Inferior parietal cortex (tissue), 1 donor: ENCODE results near the gene ELOVL1.
A peak's percentile ranks its signal among the peaks of the same experiment; 100 is the strongest.
"Not testable (repeated sequence)": the region's sequence is repeated elsewhere in the genome, so short reads cannot be mapped to it uniquely, and the experiment has no call there.

ENCODE experiments used
- DNase-seq: peaks from one replicate; pipeline ENCODE4 v3.0.0-alpha.2; 2016; ENCODE audit errors: extremely low spot score

ELOVL1 gene

DNA sequence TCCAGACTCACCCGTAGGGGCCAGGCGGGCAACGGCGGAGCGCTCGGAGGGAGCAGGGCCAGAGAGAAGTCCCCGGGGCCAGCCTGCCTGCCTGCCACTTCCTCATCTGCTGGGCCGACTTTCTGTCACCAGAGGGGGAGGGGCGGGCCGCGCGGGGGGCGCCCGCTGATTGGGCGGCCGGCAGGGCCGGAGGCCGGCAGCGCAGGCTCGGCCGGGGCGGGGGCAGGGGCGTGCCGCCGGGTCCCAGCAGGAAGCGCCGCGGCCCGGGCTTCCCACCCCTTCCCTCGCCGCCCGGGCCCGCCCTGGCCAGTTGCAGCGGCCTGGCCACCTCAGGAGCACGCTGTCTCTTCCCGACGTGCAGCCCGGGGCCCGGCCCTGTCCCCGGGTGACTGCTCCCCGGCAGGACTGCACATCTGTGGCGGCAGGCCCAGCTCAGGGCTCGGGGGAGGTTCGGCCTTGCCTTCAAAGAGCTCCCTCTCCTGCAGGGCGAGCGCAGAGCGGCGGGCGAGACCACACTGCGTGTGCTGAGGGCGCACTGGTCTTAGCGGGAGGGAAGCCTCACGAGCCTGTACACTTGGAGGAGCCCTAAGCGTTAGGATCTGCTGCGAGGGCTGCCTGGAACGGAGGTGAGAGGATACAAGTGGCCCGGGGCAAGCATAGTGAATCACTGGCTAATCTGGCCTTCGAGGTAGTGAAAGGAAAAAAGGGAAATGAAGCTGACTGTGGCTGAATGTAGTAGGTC, at the start of gene ELOVL1:
Gene ELOVL1 (minus strand): TSS at position 108 of the 742 bp plus-strand sequence. CDS start 2,402 bp downstream, outside the sequence.
- peak; percentile 70 for DNase-seq

- no peak for DNase-seq
Observed at GRCh38 chr1:43415901-43416300, 48.1 kb upstream of the ELOVL1 start.

DNA sequence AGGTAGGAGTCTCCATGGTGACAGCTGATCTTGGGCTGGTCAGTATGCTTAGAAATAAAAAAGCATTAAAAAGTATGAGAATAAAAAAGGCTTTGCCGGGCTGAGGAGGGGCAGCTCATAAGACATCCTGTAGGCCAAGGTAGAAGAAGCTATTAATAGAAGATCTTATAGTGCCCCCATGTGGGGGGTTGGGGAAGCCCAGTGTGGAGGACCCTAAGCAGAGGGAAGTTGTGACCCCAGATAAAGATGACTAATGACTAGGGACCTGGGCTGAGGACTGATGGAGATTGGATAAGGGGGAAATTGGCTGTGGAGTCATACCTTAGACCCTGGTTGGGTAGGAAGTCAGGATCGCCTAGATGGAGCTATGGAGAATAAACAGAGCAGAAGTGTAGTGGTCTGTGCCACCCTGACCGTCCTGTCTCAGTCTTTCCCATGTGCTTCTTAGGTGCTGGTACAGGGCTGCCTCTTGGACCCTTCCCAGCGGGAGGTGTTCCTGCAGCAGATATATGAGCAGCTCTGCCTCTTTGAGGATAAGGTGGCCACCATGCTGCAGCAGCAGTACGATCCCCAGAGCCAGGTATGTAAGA, 46.9 kb upstream of the ELOVL1 start:
- peak; percentile 63 for DNase-seq

GRCh38 chr1:43413426-43413825, 45.6 kb upstream of the ELOVL1 start:
- DNase-seq, result not testable (repeated sequence)

DNA sequence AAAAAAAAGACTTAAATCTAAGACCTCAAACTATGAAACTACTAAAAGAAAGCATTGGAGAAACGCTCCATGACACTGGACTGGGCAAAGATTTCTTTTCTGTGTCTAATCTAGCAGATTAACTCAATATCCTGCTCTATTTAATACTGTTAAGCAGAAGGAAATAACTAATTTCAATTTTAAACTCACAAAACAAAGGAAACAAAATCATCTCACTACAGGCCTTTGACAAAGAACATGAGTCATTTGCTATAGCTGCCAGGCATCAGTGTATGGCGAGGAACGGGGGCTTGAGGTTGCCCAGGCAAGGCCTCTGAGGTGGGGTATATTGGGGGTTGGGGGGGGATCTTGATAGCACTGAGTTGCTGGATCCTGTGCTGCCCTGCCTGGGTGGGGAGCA, 42.8 kb upstream of the ELOVL1 start:
- DNase-seq, result no peak

GRCh38 chr1:43405876-43406234, 38.0 kb upstream of the ELOVL1 start:
- DNase-seq, result no peak

GRCh38 chr1:43405219-43405875, 37.5 kb upstream of the ELOVL1 start:
- DNase-seq, result no peak

DNA sequence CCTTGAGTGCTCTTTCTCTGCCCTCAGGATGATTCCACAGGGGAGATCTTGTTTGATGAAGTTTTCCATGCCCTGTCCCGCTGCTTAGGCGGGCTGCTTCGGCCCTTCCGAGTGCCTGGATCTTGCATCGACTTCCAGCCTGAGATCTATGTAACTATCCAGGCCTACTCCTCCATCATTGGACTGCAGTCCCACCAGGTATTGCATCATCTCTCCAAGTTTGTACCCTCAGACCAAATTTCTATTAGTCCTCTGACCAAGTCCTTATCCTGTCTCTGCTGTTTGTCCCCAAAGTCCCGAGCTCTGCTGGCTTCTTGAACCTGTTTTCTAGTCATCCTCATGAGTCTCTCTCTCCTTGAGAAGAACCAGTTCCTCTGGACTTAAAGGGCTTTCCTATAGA, 36.5 kb upstream of the ELOVL1 start:
- no peak for DNase-seq

GRCh38 chr1:43402089-43402865, 34.5 kb upstream of the ELOVL1 start:
- no peak for DNase-seq

DNA sequence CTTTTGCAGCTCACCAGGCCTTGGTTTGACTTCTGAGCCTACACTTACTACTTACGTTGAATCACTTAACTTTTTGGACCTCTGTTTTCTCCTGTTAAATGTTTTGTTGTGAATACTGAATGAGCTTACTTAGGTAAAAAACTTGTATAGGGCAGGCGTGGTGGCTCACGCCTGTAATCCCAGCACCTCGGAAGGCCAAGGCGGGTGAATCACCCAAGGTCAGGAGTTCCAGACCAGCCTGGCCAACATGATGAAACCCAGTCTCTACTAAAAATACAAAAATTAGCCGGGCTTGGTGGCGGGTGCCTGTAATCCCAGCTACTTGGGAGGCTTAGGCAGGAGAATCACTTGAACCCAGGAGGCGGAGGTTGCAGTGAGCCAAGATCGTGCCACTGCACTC, 32.6 kb upstream of the ELOVL1 start:
- DNase-seq, result not testable (repeated sequence)

DNA sequence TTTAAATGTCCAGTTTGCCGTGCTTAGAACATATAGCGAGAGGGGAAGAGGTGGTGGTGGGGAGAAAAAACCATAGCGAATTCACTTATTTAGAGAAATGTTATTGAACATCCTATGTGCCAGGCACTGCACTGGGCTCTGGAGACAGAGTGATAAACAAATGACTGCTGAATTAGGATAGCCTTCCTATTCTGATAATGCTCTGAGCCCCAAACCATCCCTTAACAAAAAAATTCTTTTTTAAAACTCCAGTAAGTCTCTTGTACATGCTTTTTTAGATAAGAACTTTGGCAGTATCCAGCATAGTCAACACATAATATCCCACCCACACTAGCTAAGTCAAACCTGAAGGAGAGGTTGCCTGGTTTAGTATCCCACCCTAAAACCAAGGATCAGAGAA, 30.4 kb upstream of the ELOVL1 start:
- DNase-seq, result no peak

DNA sequence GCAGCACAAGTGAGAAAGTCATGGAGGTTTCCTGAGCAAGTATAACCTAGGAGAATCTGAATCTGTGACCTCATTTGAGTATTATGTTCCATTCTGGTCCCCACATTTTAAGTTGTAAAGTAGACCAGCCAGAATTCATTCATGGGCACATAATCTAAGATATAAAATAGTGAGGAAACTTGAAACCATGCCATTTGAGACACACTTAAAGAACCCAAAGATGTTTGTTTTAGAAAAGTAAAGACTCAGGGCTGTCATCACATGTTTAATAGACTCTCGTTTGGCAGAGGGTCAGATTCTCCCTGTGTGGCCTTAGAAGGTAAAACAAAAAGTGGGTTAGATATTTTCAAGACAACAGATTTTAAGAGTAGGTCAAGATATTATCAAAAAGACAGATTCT, 28.2 kb upstream of the ELOVL1 start:
- DNase-seq, result no peak

GRCh38 chr1:43395523-43395922, 27.7 kb upstream of the ELOVL1 start:
- DNase-seq, result no peak

GRCh38 chr1:43392702-43393101, 24.9 kb upstream of the ELOVL1 start:
- no peak for DNase-seq

- DNase-seq, result peak; percentile 99
Observed at GRCh38 chr1:43389326-43390313, 21.8 kb upstream of the ELOVL1 start, which contains the start of the genes MED8 and SZT2. MED8 (minus strand) TSS chr1:43389800; CDS start chr1:43389764, 36 bp downstream. SZT2 (plus strand) TSS chr1:43389899; CDS start chr1:43389969, 70 bp downstream.

GRCh38 chr1:43388613-43389012, 20.8 kb upstream of the ELOVL1 start:
- no peak for DNase-seq

- no peak for DNase-seq
Observed at GRCh38 chr1:43387976-43388599, 20.3 kb upstream of the ELOVL1 start.

DNA sequence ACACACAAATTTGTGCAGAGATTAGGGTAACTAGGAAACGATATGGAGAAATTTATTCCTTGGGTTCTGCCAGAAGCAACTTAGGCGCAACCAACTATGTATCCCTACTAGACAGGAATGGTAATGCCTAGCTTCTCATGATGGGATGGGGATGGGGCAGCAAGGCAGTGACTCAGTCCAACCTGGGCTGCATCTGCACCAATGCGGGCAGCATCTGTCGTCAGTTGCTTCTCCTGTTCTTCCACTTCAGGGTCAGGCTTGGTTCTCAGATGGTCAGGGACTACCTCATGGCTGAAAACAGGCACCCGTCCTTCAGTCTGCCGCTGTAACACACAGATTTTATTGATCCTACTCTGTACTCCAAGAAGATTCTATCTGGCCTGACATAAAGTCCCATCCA, 18.9 kb upstream of the ELOVL1 start:
- no peak for DNase-seq

DNA sequence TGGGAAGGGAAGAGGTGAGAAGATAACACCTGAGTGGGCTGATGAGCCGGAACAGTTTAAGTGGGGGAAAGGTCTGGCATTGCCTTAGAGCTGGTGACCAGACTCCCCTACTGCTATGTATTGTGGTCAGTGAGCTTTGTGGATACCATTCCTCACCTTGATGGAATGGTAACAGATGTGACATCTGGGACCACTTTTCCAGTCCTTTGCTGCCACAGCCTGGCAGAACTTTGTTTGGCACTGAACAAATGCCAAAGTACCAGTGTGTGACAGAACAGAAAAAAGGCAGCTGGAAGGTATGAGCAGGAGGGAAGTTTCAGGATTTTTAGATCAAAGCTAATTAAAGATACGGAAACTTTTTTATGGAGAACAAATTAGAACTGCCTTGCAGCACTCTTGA, 15.6 kb upstream of the ELOVL1 start:
- DNase-seq, result peak; percentile 69

DNA sequence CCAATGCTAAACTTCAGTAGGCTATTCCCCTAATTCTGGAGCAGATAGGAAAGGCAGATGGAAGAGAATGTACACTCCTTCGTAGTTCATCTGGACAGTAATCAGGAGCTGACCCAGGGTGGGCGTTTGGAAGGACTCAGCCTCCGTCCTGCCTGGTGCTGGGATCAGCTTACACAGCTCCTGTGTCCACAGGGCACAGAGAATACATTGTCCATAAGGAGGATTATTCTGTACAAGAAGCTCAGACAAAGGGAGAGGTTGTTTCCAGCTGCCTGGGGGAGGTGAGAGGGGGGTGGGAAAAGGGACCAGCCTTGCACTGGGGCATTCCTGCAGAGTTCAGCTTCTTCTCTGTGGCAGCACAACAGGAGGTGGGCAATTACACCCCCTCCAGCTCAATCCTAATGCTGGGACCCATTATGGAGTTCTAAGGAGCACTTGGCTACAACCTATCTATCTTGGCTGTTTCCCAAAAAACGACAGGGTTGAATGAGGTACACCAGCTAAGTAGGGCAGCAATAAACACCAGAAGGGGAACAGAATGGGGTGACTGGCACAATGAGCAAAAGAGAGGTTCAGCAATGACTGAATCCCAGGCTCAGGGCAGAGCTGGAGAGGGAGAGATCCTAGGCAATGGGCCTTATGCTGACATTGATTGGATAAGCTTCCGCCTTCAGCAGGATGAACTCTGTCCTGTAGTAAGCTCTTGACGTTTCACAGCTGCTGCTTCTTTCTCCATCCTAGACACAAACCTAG, 14.4 kb upstream of the ELOVL1 start:
- DNase-seq, result peak; percentile 73
